ENCODE data around the gene GCLM.
"Not testable (repeated sequence)": the region's sequence is repeated elsewhere in the genome, so short reads cannot be mapped to it uniquely, and the experiment has no call there.

Gene GCLM

DNA sequence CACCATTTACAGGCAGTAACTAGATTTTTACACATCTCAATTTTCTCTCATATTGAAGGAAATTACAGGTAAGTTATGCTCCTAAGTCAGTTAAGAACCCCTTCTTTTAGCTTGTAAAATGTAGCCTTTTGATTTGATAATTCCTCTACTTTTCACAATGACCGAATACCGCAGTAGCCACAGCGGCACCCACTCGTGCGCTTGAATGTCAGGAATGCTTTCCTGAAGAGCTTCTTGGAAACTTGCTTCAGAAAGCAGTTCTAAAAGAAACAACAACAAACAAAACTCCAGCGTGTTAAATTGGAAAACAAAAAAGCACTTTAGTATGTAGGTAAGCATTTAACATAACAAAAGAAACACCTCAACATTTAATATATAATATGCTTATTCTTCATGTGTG, 20.3 kb downstream of the GCLM start:
- DNase-seq (ENCODE audit: low spot score): no peak

DNA sequence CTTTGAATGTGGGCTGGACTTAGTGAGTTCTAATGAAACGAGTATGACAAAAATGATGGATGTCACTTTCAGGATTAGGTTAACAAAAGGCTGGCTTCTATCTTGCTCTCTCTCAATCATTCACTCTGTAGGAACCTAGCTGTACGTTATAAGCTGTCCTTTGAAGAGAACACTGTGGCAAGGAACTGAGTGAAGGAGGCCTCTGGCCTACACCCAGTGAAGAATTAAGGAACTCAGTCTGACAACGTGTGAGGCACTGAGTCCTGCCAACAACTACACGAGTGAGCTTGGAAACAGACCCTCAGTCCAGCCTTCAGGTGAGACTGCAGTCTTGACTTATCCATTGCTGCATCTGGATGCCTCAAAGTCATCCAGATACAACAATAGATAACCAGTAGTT, 27.0 kb downstream of the GCLM start:
- no peak for DNase-seq (ENCODE audit: low spot score)

DNA sequence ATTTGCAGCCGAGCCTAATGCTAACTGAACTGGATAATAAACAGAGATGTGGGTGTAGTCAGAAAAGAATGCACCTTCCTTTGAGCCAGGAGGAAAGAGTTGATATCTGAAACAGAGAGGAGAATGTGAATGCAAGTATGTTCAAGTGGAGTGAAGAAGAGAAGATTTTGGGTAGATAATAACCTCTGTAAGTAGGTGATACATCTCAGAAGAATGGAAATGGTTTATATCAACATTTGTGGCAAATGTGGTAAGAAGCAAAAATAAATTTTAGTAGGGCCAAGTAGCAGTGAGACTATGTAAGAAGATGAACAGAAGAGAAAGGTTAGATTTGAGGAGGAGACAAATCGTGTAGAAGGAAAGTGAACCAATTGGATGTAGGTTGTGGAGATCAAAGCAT, 28.5 kb downstream of the GCLM start:
- no peak for DNase-seq (ENCODE audit: low spot score)

DNA sequence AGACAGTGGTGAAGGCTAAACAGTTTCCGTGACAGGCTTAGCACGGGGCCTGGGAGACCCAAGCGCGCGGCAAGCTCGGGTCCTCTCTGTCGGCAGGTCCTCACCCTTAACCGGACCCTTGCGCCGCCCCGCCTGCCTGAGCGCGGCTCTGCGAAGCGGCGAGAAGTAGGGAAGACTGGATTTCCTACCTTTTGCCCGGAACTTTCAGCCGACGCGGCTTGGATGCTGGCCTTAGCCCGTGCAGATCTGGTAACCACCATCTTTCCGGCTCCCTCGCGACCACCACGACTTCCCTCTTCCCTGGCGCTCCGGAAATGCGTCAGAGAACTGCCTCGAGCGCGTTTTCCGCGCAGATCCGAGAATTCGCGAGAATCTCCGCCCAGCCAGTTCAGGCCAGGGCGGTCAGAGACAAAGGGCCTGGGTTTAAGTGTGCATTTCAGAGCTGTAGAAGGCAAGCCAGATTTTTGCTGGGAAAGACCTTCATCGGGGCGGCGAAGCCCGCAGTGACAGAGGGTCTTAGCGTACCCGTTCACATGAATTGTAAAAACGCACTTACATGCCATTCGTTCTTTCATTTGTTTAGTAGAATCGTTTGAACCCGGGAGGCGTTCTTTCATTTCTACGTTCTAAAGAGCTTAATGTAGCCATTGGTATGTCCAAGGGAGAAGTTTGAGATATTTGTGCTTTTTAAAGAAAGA, 30.2 kb downstream of the GCLM start, which contains the start of gene DNTTIP2:
TSS of gene DNTTIP2 (minus strand) at position 318 of the 698 bp plus-strand sequence. CDS start at position 260, 58 bp downstream.
- peak; percentile 88 for DNase-seq (ENCODE audit: low spot score)

- DNase-seq (ENCODE audit: low spot score): peak; percentile 72
Observed at GRCh38 chr1:93878501-93878888, 30.7 kb downstream of the GCLM start.

DNA sequence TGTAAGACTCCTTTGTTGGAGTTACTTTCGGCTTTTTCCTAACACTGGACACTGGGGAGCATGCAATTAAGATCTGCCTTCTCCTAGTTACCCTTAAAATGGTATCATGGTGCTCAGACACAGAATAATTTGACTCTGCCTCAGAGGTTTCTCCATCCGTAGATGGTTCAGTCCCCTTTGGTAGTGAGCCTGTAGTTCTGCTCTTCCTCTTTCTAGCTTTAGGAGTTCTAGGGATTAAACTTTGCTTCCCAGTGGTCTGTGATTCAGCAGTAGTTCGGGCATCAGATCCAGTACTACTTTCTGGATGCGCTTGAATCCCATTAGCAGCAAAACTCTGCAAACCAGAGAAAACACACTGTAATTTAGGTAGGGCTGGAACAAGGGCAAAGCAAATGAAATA, 31.7 kb downstream of the GCLM start:
- DNase-seq (ENCODE audit: low spot score): no peak

GRCh38 chr1:93876244-93876643, 33.0 kb downstream of the GCLM start:
- no peak for DNase-seq (ENCODE audit: low spot score)

DNA sequence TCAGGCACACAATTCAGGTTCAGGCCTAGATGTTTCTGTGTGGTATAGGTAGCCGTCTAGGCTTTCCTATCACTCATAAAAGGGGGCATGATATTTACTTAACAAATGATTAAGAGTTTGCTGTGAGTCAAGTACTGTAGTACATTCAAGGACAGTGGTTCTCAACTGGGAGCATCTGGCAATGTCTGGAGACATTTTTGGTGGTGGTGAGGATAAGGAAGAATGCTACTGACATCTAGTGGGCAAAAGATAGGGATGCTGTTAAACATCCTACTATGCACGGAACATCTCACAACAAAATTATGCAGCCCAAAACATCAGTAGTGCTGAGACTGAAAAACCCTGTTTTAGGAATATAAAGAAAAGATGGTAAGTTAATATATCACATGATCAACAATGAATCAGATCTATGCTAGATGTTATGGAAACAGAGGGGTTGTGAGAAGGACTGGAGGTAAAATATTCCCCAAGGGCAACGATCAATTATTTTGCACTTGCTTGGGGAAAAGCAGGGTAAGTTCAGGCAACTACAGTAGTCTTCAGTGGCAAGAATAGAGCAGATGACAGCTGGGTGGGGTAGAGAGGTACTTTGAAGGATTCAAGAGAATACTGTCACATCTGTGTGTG, 35.1 kb downstream of the GCLM start:
- peak; percentile 42 for DNase-seq (ENCODE audit: low spot score)

GRCh38 chr1:93871366-93871765, 37.9 kb downstream of the GCLM start:
- no peak for DNase-seq (ENCODE audit: low spot score)

DNA sequence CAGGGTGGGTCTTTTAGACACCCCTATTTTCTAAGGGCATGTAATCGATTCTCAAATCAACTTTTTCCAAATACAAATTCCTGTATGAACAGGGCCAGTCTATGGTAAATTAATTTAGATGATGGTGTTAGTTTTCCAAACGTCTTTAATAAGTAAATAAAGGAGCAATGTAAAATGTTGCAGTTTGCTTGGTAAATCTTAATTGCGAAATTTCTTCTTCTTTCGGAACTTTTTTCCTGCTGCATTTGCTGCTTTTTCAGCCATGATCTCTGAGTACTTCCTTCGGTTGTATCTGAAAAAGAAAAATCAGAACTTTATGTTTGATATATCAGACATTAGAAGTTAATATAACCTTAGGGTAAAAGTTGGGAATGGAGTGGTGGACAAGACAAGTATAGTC, 39.6 kb downstream of the GCLM start:
- DNase-seq (ENCODE audit: low spot score): no peak

DNA sequence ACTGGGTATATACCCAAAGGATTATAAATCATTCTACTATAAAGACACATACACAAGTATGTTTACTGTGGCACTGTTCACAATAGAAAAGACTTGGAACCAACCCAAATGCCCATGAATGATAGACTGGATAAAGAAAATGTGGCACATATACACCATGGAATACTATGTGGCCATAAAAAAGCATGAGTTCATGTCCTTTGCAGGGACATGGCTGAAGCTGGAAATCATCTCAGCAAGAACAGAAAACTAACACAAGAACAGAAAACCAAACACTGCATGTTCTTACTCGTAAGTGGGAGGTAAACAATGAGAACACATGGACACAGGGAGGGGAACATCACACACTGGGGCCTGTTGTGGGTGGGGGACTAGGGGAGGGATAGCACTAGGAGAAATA, 40.7 kb downstream of the GCLM start:
- DNase-seq (ENCODE audit: low spot score): not testable (repeated sequence)

DNA sequence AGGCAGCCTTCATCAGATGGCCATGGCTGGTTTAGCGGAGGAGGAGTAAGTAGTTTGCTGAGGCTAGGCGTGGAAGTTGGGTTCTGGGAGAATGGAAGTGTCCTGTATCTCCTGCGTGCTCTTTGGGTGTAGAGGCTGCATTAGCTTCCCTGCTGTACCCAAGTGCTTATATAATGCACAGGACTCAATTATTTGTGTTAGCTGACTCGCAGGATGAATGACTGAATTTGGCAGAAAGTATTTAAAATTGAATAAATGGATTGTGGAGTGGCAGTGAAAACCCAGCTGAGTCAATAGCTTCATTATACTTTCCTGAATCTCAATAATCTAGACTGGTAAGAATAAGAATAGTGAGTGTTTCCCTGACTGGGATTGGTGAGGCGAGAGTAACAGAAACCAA, 44.0 kb downstream of the GCLM start:
- DNase-seq (ENCODE audit: low spot score): no peak

GRCh38 chr1:93864175-93864574, 45.1 kb downstream of the GCLM start:
- DNase-seq (ENCODE audit: low spot score): no peak

GRCh38 chr1:93857653-93858052, 51.6 kb downstream of the GCLM start:
- not testable (repeated sequence) for DNase-seq (ENCODE audit: low spot score)

- peak; percentile 12 for DNase-seq (ENCODE audit: low spot score)
Observed at GRCh38 chr1:93855983-93856382, 53.2 kb downstream of the GCLM start.

DNA sequence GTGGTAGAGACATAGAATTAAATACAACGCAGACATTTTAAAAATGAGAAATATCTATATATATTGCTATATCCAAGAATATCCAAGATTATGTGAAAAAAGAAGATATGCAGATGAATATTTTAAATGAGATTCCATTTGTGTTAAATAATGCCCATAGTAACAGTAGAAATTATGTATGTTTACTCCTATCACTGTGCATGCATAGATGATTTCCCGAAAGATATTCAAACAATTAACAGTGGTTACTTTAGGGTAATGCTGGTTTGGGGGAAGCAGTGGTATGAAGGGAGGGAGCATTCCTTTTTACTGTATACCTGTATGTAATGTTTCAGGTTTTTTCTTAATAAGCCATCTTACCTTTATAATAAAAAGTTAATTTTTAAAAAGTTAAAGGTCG, 55.3 kb downstream of the GCLM start:
- no peak for DNase-seq (ENCODE audit: low spot score)

DNA sequence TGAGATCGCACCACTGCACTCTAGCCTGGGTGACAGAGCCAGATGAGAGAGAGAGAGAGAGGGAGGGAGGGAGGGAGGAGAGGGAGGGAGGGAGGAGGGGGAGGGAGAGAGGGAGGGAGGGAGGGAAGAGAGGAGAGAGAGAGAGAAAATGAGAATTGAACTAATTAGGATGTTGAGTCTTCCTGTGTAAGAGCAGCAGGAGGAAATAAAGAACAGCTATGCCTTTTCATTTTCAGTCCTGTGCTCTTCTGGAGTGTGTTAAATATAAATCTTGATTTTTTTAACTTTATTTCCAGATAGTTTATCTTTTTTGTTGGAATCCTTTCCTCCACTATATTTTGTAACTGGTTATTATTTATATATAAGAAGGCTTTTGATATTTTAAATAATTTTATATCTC, 57.4 kb downstream of the GCLM start:
- no peak for DNase-seq (ENCODE audit: low spot score)

- DNase-seq (ENCODE audit: low spot score): no peak
Observed at GRCh38 chr1:93851327-93851712, 57.9 kb downstream of the GCLM start.

- DNase-seq (ENCODE audit: low spot score): peak; percentile 56
Observed at GRCh38 chr1:93850687-93851326, 58.4 kb downstream of the GCLM start.

DNA sequence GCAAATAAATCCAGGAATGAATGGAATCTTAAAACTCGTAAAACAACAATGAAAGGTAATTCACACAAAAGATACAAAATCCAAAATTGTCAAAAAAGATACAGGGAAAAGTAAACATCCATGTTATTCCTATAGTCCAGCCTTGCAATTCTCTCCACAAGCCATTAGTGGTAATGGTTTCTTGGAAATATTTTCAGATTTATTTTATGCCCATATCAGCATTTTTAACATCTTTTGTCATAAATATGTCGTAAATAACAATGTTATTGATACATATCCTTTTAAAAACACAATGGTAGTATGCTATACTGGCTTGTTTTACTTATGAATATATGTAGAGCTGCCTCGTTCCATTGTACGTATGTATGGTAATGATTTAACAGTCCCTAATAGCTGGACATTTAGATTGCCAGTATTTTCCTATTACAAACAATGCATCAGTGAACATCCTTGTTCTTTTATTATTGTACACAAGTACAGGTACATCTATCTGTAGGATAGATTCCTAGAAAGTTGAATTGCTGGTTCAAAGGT, 60.8 kb downstream of the GCLM start:
- no peak for DNase-seq (ENCODE audit: low spot score)

DNA sequence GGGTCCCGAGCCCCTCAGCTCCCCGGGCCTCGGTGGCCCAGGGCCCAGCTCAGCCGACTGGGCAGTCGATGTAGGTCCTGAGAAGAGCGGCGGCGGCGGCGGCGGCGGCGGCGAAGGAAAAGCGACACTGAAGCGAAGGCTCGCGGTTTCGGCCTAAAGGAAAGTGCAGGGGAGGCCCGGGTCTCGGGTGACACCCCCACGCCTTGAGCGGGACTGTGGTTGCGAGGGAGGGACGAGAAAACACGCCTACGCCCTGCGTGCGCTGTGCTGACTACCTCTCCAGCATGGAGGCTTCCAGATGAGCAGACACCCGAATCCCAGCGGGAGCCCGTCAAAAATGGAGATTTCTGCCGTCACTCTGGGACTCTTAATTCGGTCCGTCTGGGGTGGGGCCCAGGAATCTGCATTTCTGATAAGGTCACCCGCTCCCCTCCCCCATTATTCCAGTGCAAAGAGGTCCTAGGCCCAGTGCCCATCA, 61.4 kb downstream of the GCLM start:
- peak; percentile 76 for DNase-seq (ENCODE audit: low spot score)

- peak; percentile 91 for DNase-seq (ENCODE audit: low spot score)
Observed at GRCh38 chr1:93846992-93847810, 62.0 kb downstream of the GCLM start.
